C4-2B (cell line): ENCODE results near the gene SGMS1.

Source experiments
- CTCF ChIP-seq: fragments of 450-650 bp; conservative IDR thresholded peaks from 2 replicates; pipeline ENCODE4 v1.5.1; 2017; ENCODE audit warnings: mild to moderate bottlenecking
- ZFX ChIP-seq: fragments of 450-650 bp; IDR thresholded peaks from 2 replicates; pipeline ENCODE4 v1.6.1; 2017

- TF ChIP-seq CTCF (no peak), ZFX (no peak)
Measured at GRCh38 chr10:50470345-50470744, 153.4 kb downstream of the SGMS1 start.
